IPS-18c (cell line): ENCODE results near the gene UGT1A9.
"Not testable (repeated sequence)": the region's sequence is repeated elsewhere in the genome, so short reads cannot be mapped to it uniquely, and the experiment has no call there.

Experiments used
- H3K4me3 ChIP-seq: 2 replicates; pipeline ENCODE4 v1.7.0; 2013; ENCODE audit warnings: low read depth, mild to moderate bottlenecking, low read length, moderate library complexity; ENCODE audit not compliant: insufficient read depth
- H3K9me3 ChIP-seq: one replicate; pipeline ENCODE4 v1.6.1; 2013; ENCODE audit warnings: mild to moderate bottlenecking, low read length, moderate library complexity; ENCODE audit not compliant: control insufficient read depth, insufficient read depth

The UGT1A9 gene

DNA sequence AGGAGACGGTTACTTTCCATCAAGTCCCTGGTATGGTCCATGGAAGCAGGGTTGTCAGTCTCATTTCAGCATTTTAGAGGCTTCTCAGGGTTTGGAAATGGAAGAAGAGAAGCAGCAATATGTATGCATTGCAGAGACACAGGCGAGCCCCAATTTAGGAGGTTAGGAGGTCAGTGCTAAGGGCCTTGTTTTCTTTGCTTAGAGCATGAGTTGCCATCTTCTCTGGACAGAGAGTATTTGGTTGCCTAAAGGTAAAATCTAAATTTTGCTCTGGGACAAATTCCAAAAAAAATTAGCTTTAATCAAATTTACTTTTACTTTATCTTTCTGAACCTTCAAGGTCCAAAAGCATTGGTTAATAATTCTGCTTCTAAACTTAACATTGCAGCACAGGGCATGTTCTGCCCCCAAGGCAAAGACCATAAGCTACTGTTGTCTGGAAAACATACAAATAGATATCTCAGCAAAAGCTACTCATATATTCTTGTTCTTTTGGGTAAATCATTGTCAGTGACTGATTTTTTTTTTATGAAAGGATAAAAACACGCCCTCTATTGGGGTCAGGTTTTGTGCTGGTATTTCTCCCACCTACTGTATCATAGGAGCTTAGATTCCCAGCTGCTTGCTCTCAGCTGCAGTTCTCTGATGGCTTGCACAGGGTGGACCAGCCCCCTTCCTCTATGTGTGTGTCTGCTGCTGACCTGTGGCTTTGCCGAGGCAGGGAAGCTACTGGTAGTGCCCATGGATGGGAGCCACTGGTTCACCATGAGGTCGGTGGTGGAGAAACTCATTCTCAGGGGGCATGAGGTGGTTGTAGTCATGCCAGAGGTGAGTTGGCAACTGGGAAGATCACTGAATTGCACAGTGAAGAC is at the start of gene UGT1A9:
Gene UGT1A9, plus strand, starts transcription at position 609 of the 872 bp plus-strand sequence. Its CDS starts 37 bp downstream, at position 646.
- Histone ChIP-seq H3K9me3 (no peaks in the 10 kb centered on the region), H3K4me3 (no peak within 1 kb of the TSS)

DNA sequence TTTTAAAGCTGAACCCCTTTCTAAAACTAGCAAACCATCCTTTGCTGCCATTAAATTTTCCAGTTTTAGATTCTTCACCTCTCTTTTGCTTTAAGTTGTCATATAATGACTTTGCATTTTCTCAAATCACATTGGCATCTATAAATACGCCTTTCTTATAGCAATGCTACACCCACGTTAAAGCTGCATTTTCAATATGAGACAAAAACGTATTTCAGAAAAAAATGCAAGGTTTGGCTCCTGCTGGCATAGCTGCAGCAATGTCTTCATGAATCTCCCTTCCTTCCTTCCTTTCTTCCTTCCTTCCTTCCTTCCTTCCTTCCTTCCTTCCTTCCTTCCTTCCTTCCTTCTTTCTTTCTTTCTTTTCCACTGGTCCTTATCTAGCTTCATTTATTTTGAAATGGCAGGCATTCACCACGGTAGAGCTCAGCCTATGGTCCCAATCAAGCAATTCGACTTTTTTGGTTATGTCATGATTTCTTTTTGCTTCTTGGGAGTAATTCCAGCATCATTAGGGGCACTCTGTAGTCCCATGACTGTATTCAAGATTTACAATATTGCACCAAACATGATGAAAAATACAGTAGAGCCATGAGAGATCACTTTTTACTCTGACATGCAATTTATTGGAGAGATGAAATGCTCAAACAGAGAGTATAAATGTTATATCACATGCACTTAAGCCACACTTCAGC is 44.2 kb upstream of the UGT1A9 start:
- Histone ChIP-seq H3K9me3 (no peaks in the 10 kb centered on the region), H3K4me3 (no peak overlapping the region)

DNA sequence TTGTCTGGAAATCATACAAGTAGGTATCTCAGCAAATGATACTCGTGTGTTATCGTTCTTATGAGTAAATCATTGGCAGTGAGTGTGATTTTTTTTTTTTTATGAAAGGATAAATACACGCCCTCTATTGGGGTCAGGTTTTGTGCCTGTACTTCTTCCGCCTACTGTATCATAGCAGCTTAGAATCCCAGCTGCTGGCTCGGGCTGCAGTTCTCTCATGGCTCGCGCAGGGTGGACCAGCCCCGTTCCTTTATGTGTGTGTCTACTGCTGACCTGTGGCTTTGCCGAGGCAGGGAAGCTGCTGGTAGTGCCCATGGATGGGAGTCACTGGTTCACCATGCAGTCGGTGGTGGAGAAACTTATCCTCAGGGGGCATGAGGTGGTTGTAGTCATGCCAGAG is 35.4 kb upstream of the UGT1A9 start, which contains the start of gene UGT1A10:
Gene UGT1A10, plus strand, starts transcription at position 143 of the 400 bp plus-strand sequence. Its CDS starts 75 bp downstream, at position 218.
- not testable (repeated sequence) for H3K9me3 ChIP-seq, H3K4me3 ChIP-seq

- no peaks in the 10 kb centered on the region for H3K9me3 ChIP-seq
These were observed 32.9 kb upstream of the UGT1A9 start for GRCh38 chr2:233638836-233639235.

GRCh38 chr2:233639860-233640259 is 31.8 kb upstream of the UGT1A9 start:
- no peak overlapping the region for H3K4me3 ChIP-seq

More at GRCh38 chr2:233638836-233639235, 32.9 kb upstream of the UGT1A9 start:
- no peak overlapping the region for H3K4me3 ChIP-seq

DNA sequence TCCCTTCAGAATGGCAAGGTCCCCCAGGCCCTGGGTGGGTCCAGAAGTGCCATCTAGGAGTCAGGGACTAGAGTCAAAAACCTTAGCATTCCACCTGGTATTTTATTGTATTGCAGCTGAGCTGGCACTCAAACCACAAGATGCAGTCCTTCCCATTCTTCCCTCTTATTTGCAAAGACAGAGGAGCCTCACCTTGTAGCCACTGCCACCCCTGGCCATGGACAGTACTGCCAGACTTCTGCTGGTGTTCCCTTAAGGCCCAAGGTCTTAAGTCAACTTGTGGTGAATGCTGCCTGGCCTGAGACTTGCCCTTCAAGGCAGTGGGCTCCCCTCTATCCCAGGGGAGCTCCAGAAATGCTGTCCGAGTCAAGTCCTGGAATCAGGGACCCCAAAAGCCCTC is 28.6 kb upstream of the UGT1A9 start:
- Histone ChIP-seq H3K9me3 (peaks cover 7% of the 10 kb centered on the region), H3K4me3 (no peak overlapping the region)

More at GRCh38 chr2:233639860-233640259, 31.8 kb upstream of the UGT1A9 start:
- H3K9me3 ChIP-seq = no peaks in the 10 kb centered on the region

DNA sequence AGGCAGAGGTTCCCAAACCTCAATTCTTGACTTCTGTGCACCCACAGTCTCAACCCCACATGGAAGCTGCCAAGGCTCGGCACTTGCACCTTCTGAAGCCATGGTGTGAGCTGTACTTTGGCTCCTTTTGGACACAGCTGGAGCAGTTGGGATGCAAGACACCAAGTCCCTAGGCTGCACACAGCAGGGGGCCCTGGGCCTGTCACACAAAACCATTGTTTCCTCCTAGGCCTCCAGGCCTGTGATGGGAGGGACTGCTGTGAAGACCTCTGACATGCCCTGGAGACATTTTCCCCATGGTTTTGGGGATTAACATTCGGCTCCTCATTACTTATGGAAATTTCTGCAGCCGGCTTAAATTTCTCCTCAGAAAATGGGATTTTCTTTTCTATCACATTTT is 25.7 kb upstream of the UGT1A9 start:
- H3K9me3 ChIP-seq, H3K4me3 ChIP-seq: not testable (repeated sequence)

GRCh38 chr2:233650981-233651380 is 20.7 kb upstream of the UGT1A9 start:
- no peak overlapping the region for H3K4me3 ChIP-seq
- peaks cover 2% of the 10 kb centered on the region for H3K9me3 ChIP-seq

DNA sequence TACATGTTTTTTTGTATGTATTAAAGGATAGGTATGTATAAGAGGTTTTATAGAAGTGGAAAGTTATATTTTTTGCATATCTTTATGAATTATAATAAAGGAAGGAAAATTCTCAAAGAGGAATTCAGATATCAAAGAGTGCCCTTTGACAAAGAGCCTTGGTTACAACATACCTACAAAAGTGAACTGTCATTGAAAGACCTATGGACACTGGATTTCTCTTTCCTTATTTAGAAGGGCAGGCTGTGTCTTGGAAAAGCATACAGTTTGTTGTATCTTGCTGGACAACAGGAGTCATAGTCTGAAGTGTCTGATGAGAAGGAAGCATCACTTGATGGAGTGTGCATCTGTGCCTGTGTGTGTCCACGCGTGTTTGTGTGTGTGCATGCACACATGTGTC is 20.3 kb upstream of the UGT1A9 start:
- Histone ChIP-seq H3K4me3 (no peak overlapping the region), H3K9me3 (no peaks in the 10 kb centered on the region)

DNA sequence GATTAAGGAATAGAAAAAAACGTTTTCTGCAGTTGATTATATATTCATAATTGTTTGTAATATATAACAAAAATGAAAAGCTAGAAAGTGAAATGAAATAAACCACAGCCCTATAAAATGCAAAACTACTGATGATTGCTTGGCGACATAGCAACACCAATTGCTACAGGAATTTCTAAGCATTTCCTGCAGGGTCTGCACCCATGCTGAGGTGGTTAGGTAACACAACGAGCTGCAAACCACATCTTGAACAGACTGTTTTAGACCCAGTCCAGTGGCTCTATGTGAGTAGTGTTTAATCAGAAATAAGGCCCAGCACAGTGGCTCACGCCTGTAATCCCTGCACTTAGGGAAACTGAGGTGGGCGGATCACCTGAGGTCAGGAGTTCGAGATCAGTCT is 17.2 kb upstream of the UGT1A9 start:
- H3K4me3 ChIP-seq = no peak overlapping the region

DNA sequence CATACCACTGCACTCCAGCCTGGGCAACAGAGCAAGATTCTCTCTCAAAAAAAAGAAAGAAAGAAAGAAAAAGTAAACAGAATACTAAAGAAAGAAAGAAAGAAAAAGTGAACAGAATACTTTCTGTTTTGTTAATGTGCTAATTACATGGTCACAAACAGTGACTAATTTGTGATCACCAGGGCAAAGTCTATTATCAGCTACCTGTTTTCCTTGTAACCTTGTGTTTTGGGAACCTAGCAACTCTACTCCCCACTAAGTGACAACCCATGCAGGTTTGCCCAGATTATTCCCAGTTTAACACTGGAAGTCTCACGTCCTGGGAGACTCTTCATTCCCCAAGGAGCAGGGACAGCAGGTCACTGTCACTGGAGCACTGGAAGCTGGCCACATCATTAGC is 16.7 kb upstream of the UGT1A9 start:
- Histone ChIP-seq H3K4me3 (no peak overlapping the region), H3K9me3 (no peaks in the 10 kb centered on the region)

More for the DNA sequence above, 17.2 kb upstream of the UGT1A9 start:
- no peaks in the 10 kb centered on the region for H3K9me3 ChIP-seq

GRCh38 chr2:233655943-233656342 is 15.8 kb upstream of the UGT1A9 start:
- not testable (repeated sequence) for H3K4me3 ChIP-seq, H3K9me3 ChIP-seq

- no peaks in the 10 kb centered on the region for H3K9me3 ChIP-seq
- no peak overlapping the region for H3K4me3 ChIP-seq
These were observed 15.3 kb upstream of the UGT1A9 start for GRCh38 chr2:233656443-233656842.

- Histone ChIP-seq H3K4me3 (no peak overlapping the region), H3K9me3 (no peaks in the 10 kb centered on the region)
These were observed 13.1 kb upstream of the UGT1A9 start for GRCh38 chr2:233658610-233659009.

GRCh38 chr2:233663911-233664310 is 7.8 kb upstream of the UGT1A9 start:
- no peak overlapping the region for H3K4me3 ChIP-seq
- H3K9me3 ChIP-seq = no peaks in the 10 kb centered on the region

- no peak overlapping the region for H3K4me3 ChIP-seq
- no peaks in the 10 kb centered on the region for H3K9me3 ChIP-seq
These were observed 3.0 kb upstream of the UGT1A9 start for GRCh38 chr2:233668605-233669260.

DNA sequence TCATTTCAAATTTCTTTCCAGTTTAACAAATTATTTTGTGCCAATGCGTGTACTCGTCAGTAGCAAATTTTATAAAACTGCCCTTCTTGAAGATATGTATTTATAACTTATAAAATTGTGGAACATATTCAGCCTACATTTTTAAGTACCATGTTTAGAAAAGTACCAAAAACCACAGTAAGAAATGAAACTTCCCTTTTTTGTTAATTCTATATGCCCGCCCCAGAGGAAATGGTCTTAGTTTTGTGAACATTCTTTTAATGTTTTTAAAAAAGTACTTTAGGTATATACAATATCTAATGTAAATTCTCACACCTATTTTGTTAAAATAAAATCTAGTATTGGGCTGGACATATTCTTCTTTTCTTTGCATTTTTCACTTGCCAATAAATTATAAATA is 1.2 kb downstream of the UGT1A9 start:
- H3K4me3 ChIP-seq = no peak overlapping the region
- no peaks in the 10 kb centered on the region for H3K9me3 ChIP-seq

GRCh38 chr2:233673896-233674295 is 2.2 kb downstream of the UGT1A9 start:
- Histone ChIP-seq H3K9me3 (no peaks in the 10 kb centered on the region), H3K4me3 (no peak overlapping the region)
